ENCODE results near the gene F2RL2. TPM values are rescaled to one million over a fixed set of nuclear protein-coding genes. Genes with fewer than 3 reads are reported as not detected.
A peak's percentile ranks its signal among the peaks of the same experiment; 100 is the strongest.

The F2RL2 gene
- total RNA-seq (not detected), polyA plus RNA-seq (under 1 TPM; 0.08 to 0.80 (median 0.70) TPM), total RNA-seq (0 reads per million in 6 experiments)

DNA sequence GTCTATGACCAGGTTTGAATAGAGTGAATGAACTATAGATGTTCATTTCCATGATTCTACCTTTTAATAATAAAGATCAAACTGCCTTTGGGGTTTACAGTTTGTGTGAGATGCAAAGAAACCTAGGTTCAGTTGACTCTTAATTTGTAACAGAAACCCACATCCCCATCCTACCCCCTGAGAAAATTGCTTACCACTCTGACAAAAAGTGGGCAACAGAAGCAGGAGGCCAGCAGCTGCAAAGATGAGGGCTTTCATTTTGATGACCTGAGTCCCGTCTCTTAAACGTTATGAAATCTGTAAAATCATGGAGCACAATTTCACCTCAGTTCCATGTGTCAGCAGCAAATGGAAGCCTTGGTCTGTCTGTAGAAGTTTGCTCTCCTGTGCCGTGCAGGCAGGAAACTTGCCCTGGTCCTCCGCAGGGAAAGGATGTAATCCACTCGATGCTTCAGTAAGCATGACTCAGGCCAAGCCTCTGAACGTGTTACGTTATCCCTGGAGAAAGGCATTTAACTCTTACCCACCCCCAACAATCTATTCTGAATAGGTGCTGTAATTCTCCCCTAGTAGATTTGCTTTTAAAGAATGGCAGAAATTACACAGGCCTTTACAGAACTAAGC is at the start of gene F2RL2:
Gene F2RL2, minus strand, starts transcription at position 431 of the 624 bp plus-strand sequence. Its CDS starts 173 bp downstream, at position 258.
- Mint-ChIP-seq H3K36me3 (peaks cover 8 to 60% (median 12%) of the 10 kb centered on the region in 3 donors), H3K4me3 (peak within 1 kb of the TSS in 1 of 10 donors; percentile 13), H3K4me1 (peaks cover 19 to 29% (median 25%) of the 10 kb centered on the region in 4 donors), H3K27me3 (no peaks in the 10 kb centered on the region), H3K9me3 (no peaks in the 10 kb centered on the region), H3K27ac (peak within 1 kb of the TSS in 1 of 10 donors; percentile 32)
- ATAC-seq (no peak), DNase-seq (no peak)
- POLR2A ChIA-PET: no interaction called here

DNA sequence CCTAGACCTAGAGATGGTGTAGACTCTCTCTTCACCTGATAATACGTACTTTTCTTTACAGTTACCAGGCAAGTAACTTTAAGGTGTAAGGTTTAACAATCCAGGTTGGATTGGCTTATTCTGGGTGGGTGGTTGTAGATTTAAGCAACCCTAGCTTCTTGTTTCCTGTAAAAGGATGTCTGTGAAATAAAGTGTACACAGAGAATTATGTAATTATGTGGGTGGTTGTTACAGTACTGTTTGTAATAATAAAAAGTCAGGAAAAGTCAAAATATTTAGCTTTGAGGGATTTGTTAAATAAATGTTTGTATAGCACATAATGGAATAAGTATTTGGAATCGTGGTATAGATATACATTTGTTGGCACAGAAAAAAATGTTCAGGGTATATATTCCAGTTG is 49.0 kb upstream of the F2RL2 start:
- H3K27me3 Mint-ChIP-seq: no peaks in the 10 kb centered on the region
- POLR2A ChIA-PET: interaction anchor here (0.6 kb wide), 1 partner anchor 169 kb away, joined by 3 read pairs; no protein-coding TSS in a partner anchor
- no peak overlapping the region for H3K27ac Mint-ChIP-seq
- peaks cover 0 to 2% (median 0%) of the 10 kb centered on the region in 4 donors for H3K4me1 Mint-ChIP-seq
- peaks cover 22 to 93% (median 74%) of the 10 kb centered on the region in 3 donors for H3K36me3 Mint-ChIP-seq
- ATAC-seq: no peak
- H3K4me3 Mint-ChIP-seq: no peak overlapping the region
- H3K9me3 Mint-ChIP-seq: no peaks in the 10 kb centered on the region
- DNase-seq: no peak

- no peaks in the 10 kb centered on the region for H3K27me3 Mint-ChIP-seq
- DNase-seq (no peak), ATAC-seq (no peak)
- peaks cover 0 to 2% (median 0%) of the 10 kb centered on the region in 4 donors for H3K4me1 Mint-ChIP-seq
- peak overlapping the region in 2 of 10 donors; percentile 24 to 85 for H3K27ac Mint-ChIP-seq
- H3K36me3 Mint-ChIP-seq: peaks cover 20 to 92% (median 73%) of the 10 kb centered on the region in 3 donors
- H3K4me3 Mint-ChIP-seq: no peak overlapping the region
- H3K9me3 Mint-ChIP-seq: no peaks in the 10 kb centered on the region
- POLR2A ChIA-PET: no interaction called here
These were observed 47.3 kb upstream of the F2RL2 start for GRCh38 chr5:76670508-76670907.

DNA sequence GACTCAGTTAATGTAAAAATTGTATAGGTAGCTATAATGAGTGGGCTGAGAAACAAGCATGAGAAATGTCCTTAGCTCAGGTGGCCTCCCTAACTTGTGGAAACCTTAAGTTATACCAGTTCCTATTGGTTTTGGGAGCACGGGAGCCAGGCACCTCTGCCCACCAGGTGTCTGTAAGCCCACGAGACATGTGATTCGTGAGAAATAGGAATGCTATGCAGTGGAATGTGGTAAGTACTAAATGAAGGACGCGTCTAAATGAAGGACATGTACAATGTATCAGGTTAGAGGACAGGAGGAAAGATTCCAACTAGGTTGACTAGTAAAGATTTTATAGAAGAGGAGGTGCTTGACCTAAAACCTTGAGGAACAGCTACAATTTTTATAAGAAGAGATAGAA is 46.0 kb upstream of the F2RL2 start:
- Mint-ChIP-seq H3K9me3 (no peaks in the 10 kb centered on the region), H3K4me1 (peaks cover 0 to 2% (median 0%) of the 10 kb centered on the region in 4 donors)

GRCh38 chr5:76667495-76667894 is 44.3 kb upstream of the F2RL2 start:
- peak overlapping the region in 2 of 10 donors; percentile 5 to 58 for H3K27ac Mint-ChIP-seq
- H3K27me3 Mint-ChIP-seq: no peaks in the 10 kb centered on the region
- DNase-seq (no peak), ATAC-seq (no peak)
- H3K4me3 Mint-ChIP-seq: no peak overlapping the region
- H3K4me1 Mint-ChIP-seq: peaks cover 0 to 5% (median 2%) of the 10 kb centered on the region in 4 donors
- POLR2A ChIA-PET: no interaction called here
- H3K9me3 Mint-ChIP-seq: no peaks in the 10 kb centered on the region
- H3K36me3 Mint-ChIP-seq: peaks cover 27 to 91% (median 61%) of the 10 kb centered on the region in 3 donors

More for the DNA sequence above, 46.0 kb upstream of the F2RL2 start:
- Mint-ChIP-seq H3K27me3 (no peaks in the 10 kb centered on the region), H3K4me3 (no peak overlapping the region), H3K36me3 (peaks cover 20 to 90% (median 65%) of the 10 kb centered on the region in 3 donors), H3K27ac (no peak overlapping the region)
- POLR2A ChIA-PET: no interaction called here
- ATAC-seq: no peak
- DNase-seq: no peak

- H3K4me1 Mint-ChIP-seq: peaks cover 0 to 5% (median 3%) of the 10 kb centered on the region in 4 donors
- H3K27me3 Mint-ChIP-seq: no peaks in the 10 kb centered on the region
- H3K4me3 Mint-ChIP-seq: no peak overlapping the region
- ATAC-seq: no peak
- no peak overlapping the region for H3K27ac Mint-ChIP-seq
- no peak for DNase-seq
- POLR2A ChIA-PET: no interaction called here
- H3K9me3 Mint-ChIP-seq: no peaks in the 10 kb centered on the region
- H3K36me3 Mint-ChIP-seq: peaks cover 15 to 86% (median 46%) of the 10 kb centered on the region in 3 donors
These were observed 40.9 kb upstream of the F2RL2 start for GRCh38 chr5:76664079-76664478.

GRCh38 chr5:76663573-76663972 is 40.4 kb upstream of the F2RL2 start:
- peak overlapping the region in 1 of 10 donors; percentile 50 for H3K27ac Mint-ChIP-seq

GRCh38 chr5:76662521-76662920 is 39.3 kb upstream of the F2RL2 start:
- H3K27ac Mint-ChIP-seq: no peak overlapping the region
- DNase-seq (no peak), ATAC-seq (no peak)
- POLR2A ChIA-PET: no interaction called here
- H3K4me3 Mint-ChIP-seq: no peak overlapping the region
- no peaks in the 10 kb centered on the region for H3K9me3 Mint-ChIP-seq
- no peaks in the 10 kb centered on the region for H3K27me3 Mint-ChIP-seq
- peaks cover 0 to 5% (median 3%) of the 10 kb centered on the region in 4 donors for H3K4me1 Mint-ChIP-seq
- peaks cover 15 to 88% (median 54%) of the 10 kb centered on the region in 3 donors for H3K36me3 Mint-ChIP-seq

More at GRCh38 chr5:76663573-76663972, 40.4 kb upstream of the F2RL2 start:
- peaks cover 0 to 5% (median 3%) of the 10 kb centered on the region in 4 donors for H3K4me1 Mint-ChIP-seq
- peaks cover 15 to 85% (median 46%) of the 10 kb centered on the region in 3 donors for H3K36me3 Mint-ChIP-seq
- H3K9me3 Mint-ChIP-seq: no peaks in the 10 kb centered on the region
- POLR2A ChIA-PET: no interaction called here
- no peak for DNase-seq
- H3K4me3 Mint-ChIP-seq: no peak overlapping the region
- ATAC-seq: no peak
- no peaks in the 10 kb centered on the region for H3K27me3 Mint-ChIP-seq

DNA sequence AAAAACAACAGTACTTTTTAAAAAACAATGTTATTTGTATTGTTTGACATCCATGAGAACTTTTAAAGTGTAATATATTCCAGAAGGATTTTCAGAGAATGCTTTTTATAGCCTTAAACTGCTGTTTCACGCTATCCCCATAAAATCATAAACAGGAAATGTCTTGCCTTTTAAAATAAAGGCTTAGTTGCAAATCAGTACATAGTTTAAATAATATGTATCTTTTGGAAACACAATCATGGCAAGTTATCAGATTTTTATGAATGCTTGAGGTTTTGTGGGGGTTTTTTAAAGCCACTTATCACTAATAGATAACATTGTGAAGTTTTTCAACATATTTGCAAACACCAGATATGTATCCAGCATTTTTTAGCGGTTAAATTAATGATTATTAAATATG is 37.2 kb upstream of the F2RL2 start:
- Mint-ChIP-seq H3K27me3 (no peaks in the 10 kb centered on the region), H3K9me3 (no peaks in the 10 kb centered on the region)
- POLR2A ChIA-PET: no interaction called here

GRCh38 chr5:76657683-76658311 is 34.6 kb upstream of the F2RL2 start:
- H3K27me3 Mint-ChIP-seq: no peaks in the 10 kb centered on the region
- ATAC-seq: no peak
- H3K4me3 Mint-ChIP-seq: no peak overlapping the region
- peak overlapping the region in 2 of 10 donors; percentile 41 to 72 for H3K27ac Mint-ChIP-seq
- POLR2A ChIA-PET: no interaction called here
- H3K9me3 Mint-ChIP-seq: no peaks in the 10 kb centered on the region
- peaks cover 5 to 88% (median 58%) of the 10 kb centered on the region in 3 donors for H3K36me3 Mint-ChIP-seq
- H3K4me1 Mint-ChIP-seq: peaks cover 0 to 4% (median 0%) of the 10 kb centered on the region in 4 donors
- DNase-seq: no peak

More for the DNA sequence above, 37.2 kb upstream of the F2RL2 start:
- H3K27ac Mint-ChIP-seq: no peak overlapping the region
- H3K4me1 Mint-ChIP-seq: peaks cover 0 to 5% (median 3%) of the 10 kb centered on the region in 4 donors
- DNase-seq: no peak
- peaks cover 10 to 90% (median 49%) of the 10 kb centered on the region in 3 donors for H3K36me3 Mint-ChIP-seq
- no peak overlapping the region for H3K4me3 Mint-ChIP-seq
- ATAC-seq: no peak

GRCh38 chr5:76657091-76657490 is 33.9 kb upstream of the F2RL2 start:
- ATAC-seq (no peak), DNase-seq (no peak)
- Mint-ChIP-seq H3K36me3 (peaks cover 0 to 88% (median 57%) of the 10 kb centered on the region in 3 donors), H3K4me1 (peaks cover 0 to 4% (median 0%) of the 10 kb centered on the region in 4 donors), H3K27ac (peak overlapping the region in 1 of 10 donors; percentile 67), H3K4me3 (no peak overlapping the region), H3K27me3 (no peaks in the 10 kb centered on the region), H3K9me3 (no peaks in the 10 kb centered on the region)
- POLR2A ChIA-PET: no interaction called here

DNA sequence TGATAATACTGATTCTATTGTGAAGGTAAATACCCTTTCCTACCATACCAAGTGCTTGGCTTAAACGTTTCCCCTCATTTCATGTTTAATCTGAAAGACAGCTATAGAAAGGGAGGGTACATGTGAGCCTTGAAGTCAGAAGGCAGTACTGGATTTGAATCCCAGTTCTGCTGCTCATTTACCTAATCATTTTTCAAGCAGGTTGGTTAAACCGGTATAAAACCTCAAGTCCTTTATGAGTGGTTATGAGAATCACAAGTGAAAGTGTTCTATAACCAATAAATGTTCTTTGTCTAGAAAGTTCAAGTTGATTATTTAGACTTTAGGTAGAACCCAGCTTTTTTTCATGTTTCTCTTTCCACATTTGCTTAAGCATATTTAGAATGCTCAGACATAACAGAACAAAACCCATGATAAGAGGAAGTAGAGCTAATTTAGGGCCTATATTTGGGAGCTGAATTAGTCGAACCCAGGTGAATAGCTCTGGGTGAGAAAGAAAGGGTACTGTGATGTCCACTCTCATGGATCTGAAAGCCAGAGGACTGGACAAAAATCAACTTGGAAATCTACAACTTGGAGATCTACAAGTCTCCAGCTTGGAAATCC is 29.7 kb upstream of the F2RL2 start:
- Mint-ChIP-seq H3K9me3 (peaks cover 9 to 18% (median 14%) of the 10 kb centered on the region in 9 donors), H3K27me3 (no peaks in the 10 kb centered on the region), H3K36me3 (peaks cover 17 to 85% (median 69%) of the 10 kb centered on the region in 3 donors), H3K27ac (peak overlapping the region in 1 of 10 donors; percentile 15), H3K4me3 (no peak overlapping the region), H3K4me1 (peaks cover 0 to 1% (median 0%) of the 10 kb centered on the region in 4 donors)
- ATAC-seq (no peak), DNase-seq (no peak)
- POLR2A ChIA-PET: no interaction called here

DNA sequence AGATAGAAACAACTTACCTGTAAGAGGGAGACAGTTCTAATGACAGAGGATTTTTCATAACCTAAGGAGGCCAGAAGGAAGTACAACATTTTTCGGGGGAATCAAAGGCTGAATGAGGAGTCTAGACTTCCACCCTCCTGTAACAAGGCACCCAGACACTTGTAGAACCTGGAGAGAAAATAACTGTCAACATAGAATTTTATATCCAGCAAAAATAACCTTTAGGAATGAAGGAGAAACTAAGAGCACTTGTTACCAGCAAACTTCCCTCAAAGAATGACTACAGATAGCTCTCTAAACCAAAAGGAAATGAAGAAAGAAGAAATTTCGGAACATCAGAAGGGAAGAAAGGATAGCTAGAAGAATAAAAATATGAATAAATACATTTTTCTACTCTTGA is 25.9 kb upstream of the F2RL2 start:
- no peak for ATAC-seq
- Mint-ChIP-seq H3K27me3 (no peaks in the 10 kb centered on the region), H3K9me3 (peaks cover 9 to 24% (median 18%) of the 10 kb centered on the region in 9 donors), H3K4me1 (peaks cover 0 to 1% (median 0%) of the 10 kb centered on the region in 4 donors), H3K27ac (peak overlapping the region in 1 of 10 donors; percentile 25), H3K36me3 (peaks cover 32 to 83% (median 73%) of the 10 kb centered on the region in 3 donors), H3K4me3 (no peak overlapping the region)
- no peak for DNase-seq
- POLR2A ChIA-PET: no interaction called here
